ENCODE measurements around the gene IGLL1. TPM values are rescaled to one million over a fixed set of nuclear protein-coding genes. Genes with fewer than 3 reads are reported as not detected.
"Not testable (repeated sequence)": the region's sequence is repeated elsewhere in the genome, so short reads cannot be mapped to it uniquely, and the experiment has no call there.

Gene IGLL1
- polyA plus RNA-seq, 1 donor, result 0.41 TPM

- no peak for DNase-seq
Measured at GRCh38 chr22:23562186-23562585, 17.9 kb downstream of the IGLL1 start.

GRCh38 chr22:23561025-23561510, 19.0 kb downstream of the IGLL1 start:
- not testable (repeated sequence) for DNase-seq

GRCh38 chr22:23560215-23560614, 19.9 kb downstream of the IGLL1 start:
- DNase-seq, result not testable (repeated sequence)

- DNase-seq, result no peak
Measured at GRCh38 chr22:23557467-23557866, 22.6 kb downstream of the IGLL1 start.

DNA sequence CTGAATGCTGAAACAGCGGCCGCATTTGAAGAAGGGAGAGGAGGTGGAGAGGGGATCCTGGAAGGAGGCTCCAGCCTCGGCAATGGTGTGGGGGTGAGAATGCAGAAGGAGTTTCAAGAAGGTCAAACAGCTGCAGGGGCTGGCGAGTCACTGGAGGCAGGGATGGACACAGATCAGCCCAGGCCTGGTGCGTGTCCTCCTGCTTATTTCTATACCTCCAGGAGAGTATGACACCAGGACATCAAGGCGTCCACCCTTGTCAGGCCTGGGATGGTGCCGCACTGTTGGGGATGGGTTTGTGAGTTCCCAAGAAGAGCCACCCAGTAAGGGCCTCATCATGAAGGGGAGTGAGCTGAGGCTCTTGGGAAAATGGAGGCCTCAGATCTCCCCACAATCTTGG, 23.1 kb downstream of the IGLL1 start:
- no peak for DNase-seq

DNA sequence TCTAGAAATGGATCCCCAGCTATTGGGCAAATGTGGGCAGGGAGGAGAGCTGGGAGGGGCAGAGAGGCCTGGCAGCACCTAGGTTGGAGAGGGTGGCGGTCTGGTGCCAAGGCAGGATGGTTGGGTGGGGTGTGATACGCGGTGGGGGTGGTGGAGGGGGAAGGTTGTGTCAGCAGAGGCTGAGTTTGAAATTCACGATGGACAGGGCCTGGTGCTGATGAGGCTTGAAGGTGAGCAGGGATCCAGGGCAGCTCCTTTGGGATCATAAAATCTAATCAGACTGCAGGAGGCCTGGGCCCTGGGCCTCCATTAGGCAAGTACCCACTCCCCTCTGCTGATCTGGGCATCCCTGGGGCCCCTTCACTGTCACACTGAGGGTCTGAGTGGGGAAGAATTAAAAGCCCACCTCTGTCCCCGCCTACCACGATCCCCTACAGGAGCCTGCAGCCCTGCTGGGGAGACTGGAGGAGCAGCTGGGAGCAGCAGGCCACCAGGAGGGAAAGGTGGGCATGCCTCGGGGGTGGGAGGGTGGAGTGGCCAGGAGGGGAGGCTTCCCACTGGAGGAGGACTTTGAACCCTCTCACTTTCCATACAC, 24.0 kb downstream of the IGLL1 start:
- no peak for DNase-seq

DNA sequence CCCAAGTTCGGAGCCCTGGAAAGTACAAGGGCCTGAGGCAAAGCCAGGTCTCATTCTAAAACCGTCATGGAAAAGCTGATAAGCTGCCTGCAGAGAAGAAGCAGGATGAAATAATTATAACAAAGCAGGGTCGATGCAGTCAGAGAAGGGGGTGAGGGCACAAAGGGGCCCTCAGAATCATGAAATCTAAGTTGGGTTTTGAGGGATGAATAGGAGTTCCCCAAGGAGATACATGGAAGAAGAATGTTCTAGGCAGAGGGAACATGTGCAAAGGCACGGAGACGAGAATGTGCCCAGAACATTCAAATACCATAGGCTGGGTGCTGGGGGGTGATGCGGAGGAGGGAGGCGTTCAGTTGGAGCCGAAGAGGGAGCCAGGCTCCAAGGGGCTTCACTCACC, 25.0 kb downstream of the IGLL1 start:
- DNase-seq, result no peak

DNA sequence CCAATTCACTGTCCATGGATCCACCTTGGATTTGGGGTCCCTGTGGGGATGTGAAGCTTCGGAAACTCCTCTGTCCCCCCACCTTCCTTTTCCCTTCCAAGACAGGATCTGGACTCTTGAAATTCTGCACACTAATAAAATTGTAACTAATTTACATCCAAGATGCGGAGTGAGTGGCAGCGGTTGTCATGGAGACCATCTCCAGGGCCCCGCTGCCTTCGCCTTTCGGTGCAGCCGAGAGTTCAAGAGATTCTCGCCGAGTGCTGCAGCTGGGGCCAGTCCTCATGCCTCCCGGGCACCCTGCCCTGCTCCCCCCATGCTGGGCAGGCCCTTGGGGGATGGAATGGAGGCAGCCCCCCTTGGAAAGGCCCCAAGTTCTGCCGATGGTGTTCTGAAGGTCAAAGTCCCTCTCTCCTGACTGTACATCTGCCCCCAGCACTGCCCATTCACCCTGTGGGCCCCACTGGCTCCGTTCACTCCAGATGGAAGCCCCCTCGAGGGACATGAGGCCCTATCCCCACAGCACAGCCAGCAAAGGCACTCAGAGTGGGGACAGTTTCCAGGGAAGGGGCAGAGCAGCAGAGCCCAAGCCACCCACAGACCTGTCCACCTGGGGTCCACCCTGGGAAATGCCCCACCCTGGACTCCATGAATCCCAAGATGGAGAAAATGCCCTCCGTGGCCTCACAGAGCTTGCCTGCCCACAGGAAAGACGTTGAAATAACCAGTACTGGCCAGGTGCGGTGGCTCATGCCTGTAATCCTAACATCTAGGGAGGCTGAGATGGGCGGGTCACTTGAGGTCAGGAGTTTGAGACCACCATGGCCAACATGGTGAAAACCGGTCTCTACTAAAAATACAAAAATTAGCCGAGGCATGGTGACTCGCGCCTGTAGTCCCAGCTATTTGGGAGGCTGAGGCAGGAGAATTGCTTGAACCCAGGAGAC, 25.9 kb downstream of the IGLL1 start:
- DNase-seq, result no peak

GRCh38 chr22:23553438-23553837, 26.7 kb downstream of the IGLL1 start:
- DNase-seq, result no peak

DNA sequence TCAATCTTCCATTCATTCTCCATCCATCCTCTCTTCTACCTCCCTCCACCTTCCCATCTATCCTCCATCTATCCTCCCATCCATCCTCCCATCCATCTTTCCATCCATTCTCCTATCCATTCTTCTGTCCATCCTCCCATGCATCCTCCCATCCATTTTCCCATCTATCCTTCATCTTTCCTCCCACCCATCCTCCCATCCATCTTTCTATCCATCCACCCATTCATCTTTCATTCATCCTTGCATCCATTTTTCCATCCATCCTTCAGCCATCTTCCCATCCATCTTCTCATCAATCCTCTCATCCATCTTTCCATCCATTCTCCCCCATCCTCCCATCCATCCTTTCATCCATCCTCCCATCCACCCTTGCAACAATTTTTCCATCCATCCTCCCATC, 27.5 kb downstream of the IGLL1 start:
- no peak for DNase-seq

- no peak for DNase-seq
Measured at GRCh38 chr22:23551385-23551784, 28.7 kb downstream of the IGLL1 start.

GRCh38 chr22:23550049-23550650, 29.9 kb downstream of the IGLL1 start:
- no peak for DNase-seq

DNA sequence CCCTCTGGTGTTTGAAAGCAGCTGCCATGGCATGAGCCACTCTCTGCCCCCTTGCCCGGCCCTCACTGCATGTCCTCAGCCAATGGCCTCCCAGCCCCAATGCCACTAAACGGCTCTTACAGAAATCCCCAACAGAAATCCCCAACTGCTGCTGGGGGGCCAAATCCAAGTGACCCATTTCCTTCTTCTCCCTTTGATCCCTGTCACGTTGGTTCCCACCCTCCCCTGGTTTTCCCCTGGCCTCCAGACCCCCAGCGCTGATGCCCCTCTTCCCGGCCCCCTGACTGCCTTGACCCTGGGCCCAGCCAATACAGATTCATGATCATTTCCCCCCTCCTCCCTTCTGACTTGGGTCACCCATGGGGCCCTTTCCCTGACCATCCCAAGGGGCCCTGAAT, 30.9 kb downstream of the IGLL1 start:
- no peak for DNase-seq

- DNase-seq, result no peak
Measured at GRCh38 chr22:23548501-23549197, 31.4 kb downstream of the IGLL1 start.

DNA sequence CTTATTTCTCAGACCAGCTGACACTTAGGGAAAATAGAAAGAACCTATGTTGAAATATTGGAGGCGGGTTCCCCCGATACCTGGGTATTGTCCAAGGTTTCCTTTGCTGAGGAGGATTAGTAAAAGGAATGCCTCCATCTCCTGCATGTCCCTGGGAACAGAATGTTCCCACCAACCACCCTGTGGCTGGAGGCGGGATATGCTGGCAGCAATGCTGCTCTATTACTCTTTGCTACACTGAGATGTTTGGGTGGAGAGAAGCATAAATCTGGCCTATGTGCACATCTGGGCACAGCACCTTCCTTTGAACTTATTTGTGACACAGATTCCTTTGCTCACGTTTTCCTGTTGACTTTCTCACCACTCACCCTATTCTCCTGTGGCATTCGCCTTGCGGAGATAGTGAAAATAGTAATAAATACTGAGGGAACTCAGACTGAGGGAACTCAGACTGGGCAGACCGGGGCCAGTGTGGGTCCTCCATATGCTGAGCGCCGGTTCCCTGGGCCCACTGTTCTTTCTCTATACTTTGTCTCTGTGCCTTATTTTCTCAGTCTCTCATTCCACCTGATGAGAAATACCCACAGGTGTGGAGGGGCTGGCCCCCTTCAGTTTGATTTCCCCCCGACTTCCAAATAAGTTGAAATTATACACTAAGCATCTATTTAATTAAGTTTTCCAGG, 32.1 kb downstream of the IGLL1 start:
- no peak for DNase-seq

- DNase-seq, result not testable (repeated sequence)
Measured at GRCh38 chr22:23547382-23547781, 32.7 kb downstream of the IGLL1 start.

- DNase-seq, result no peak
Measured at GRCh38 chr22:23544852-23545251, 35.2 kb downstream of the IGLL1 start.

DNA sequence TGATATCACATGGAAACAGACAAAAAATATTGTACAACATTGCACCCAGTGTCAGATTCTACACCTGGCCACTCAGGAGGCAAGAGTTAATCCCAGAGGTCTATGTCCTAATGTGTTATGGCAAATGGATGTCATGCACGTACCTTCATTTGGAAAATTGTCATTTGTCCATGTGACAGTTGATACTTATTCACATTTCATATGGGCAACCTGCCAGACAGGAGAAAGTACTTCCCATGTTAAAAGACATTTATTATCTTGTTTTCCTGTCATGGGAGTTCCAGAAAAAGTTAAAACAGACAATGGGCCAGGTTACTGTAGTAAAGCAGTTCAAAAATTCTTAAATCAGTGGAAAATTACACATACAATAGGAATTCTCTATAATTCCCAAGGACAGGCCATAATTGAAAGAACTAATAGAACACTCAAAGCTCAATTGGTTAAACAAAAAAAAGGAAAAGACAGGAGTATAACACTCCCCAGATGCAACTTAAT, 36.5 kb downstream of the IGLL1 start:
- not testable (repeated sequence) for DNase-seq

DNA sequence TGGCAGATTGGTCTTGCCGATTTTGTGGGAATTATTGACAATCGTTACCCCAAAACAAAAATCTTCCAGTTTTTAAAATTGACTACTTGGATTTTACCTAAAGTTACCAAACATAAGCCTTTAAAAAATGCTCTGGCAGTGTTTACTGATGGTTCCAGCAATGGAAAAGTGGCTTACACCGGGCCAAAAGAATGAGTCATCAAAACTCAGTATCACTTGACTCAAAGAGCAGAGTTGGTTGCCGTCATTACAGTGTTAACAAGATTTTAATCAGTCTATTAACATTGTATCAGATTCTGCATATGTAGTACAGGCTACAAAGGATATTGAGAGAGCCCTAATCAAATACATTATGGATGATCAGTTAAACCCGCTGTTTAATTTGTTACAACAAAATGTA, 37.2 kb downstream of the IGLL1 start:
- DNase-seq, result no peak

- not testable (repeated sequence) for DNase-seq
Measured at GRCh38 chr22:23542391-23542790, 37.7 kb downstream of the IGLL1 start.

- not testable (repeated sequence) for DNase-seq
Measured at GRCh38 chr22:23541849-23542281, 38.2 kb downstream of the IGLL1 start.

GRCh38 chr22:23540837-23541236, 39.3 kb downstream of the IGLL1 start:
- not testable (repeated sequence) for DNase-seq

All from hindlimb muscle (tissue), 1 donor.